Neural crest cell (in vitro differentiated cells): Measurements from ENCODE around the gene GPR65. TPM values are rescaled to one million over a fixed set of nuclear protein-coding genes. Genes with fewer than 3 reads are reported as not detected.

ENCODE experiments used
- DNase-seq: peaks from one replicate; pipeline ENCODE4 v3.0.0; 2021; ENCODE audit warnings: low read depth, mixed read lengths, low spot score
- H3K27ac Mint-ChIP-seq: one replicate; pipeline ENCODE4 v1.8.0; 2021; ENCODE audit warnings: mild to moderate bottlenecking, mixed read lengths; ENCODE audit not compliant: unreplicated experiment
- H3K27me3 Mint-ChIP-seq: 2 replicates; pipeline ENCODE4 v1.8.0; 2021; ENCODE audit warnings: low read depth, mild to moderate bottlenecking, mixed read lengths
- H3K36me3 Mint-ChIP-seq: 2 replicates; pipeline ENCODE4 v1.8.0; 2021; ENCODE audit warnings: low read depth, mild to moderate bottlenecking, mixed read lengths
- H3K4me1 Mint-ChIP-seq: 2 replicates; pipeline ENCODE4 v1.8.0; 2021; ENCODE audit warnings: mixed read lengths
- H3K4me3 Mint-ChIP-seq: one replicate; pipeline ENCODE4 v1.8.0; 2021; ENCODE audit warnings: mild to moderate bottlenecking, mixed read lengths
- H3K9me3 Mint-ChIP-seq: 2 replicates; pipeline ENCODE4 v1.8.0; 2021; ENCODE audit warnings: mixed read lengths
- total RNA-seq: library from RNA; stranded (reverse); gene quantifications from 2 replicates; pipeline ENCODE4 v1.2.1, GENCODE V29; 2021
- TF ChIP-seq, protein P1 (sequence below): fragments of 200-600 bp; sonication (generic); conservative IDR thresholded peaks from 2 replicates; pipeline ENCODE4 v1.5.0; 2021; ENCODE audit warnings: antibody characterized with exemption, mild to moderate bottlenecking

GPR65 gene
- total RNA-seq, 1 donor from 2014 or later, result not detected

- no peak overlapping the region for H3K27ac Mint-ChIP-seq
- peaks cover 3% of the 10 kb centered on the region for H3K9me3 Mint-ChIP-seq
- H3K27me3 Mint-ChIP-seq, result no peaks in the 10 kb centered on the region
- H3K4me1 Mint-ChIP-seq, result peaks cover 22% of the 10 kb centered on the region
- TF ChIP-seq, protein P1, sequence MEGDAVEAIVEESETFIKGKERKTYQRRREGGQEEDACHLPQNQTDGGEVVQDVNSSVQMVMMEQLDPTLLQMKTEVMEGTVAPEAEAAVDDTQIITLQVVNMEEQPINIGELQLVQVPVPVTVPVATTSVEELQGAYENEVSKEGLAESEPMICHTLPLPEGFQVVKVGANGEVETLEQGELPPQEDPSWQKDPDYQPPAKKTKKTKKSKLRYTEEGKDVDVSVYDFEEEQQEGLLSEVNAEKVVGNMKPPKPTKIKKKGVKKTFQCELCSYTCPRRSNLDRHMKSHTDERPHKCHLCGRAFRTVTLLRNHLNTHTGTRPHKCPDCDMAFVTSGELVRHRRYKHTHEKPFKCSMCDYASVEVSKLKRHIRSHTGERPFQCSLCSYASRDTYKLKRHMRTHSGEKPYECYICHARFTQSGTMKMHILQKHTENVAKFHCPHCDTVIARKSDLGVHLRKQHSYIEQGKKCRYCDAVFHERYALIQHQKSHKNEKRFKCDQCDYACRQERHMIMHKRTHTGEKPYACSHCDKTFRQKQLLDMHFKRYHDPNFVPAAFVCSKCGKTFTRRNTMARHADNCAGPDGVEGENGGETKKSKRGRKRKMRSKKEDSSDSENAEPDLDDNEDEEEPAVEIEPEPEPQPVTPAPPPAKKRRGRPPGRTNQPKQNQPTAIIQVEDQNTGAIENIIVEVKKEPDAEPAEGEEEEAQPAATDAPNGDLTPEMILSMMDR, result no peak
- no peaks in the 10 kb centered on the region for H3K36me3 Mint-ChIP-seq
- H3K4me3 Mint-ChIP-seq, result peak overlapping the region; percentile 11
- no peak for DNase-seq
These were observed 15.0 kb upstream of the GPR65 start for GRCh38 chr14:87989956-87990299.

DNA sequence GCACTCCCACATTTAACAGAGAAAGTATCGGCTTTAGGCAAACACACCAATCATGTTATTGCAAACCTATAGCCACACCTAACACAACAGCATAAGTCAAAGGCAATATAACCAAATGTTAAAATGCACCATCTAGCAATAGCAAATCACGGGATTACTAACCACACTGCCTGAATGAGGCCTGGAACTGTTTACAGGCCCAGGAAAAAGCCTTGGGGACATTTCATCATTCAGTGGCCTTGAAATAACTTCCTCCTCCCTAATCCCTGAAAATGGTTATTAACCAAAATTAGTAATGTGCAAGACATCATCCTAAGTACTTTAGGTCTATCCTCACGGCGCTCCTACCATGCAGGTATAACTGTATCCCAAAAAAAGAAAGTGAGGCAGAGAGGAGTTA lies 14.3 kb upstream of the GPR65 start:
- TF ChIP-seq, protein P1, result no peak
- Mint-ChIP-seq H3K27me3 (no peaks in the 10 kb centered on the region), H3K27ac (no peak overlapping the region)

DNA sequence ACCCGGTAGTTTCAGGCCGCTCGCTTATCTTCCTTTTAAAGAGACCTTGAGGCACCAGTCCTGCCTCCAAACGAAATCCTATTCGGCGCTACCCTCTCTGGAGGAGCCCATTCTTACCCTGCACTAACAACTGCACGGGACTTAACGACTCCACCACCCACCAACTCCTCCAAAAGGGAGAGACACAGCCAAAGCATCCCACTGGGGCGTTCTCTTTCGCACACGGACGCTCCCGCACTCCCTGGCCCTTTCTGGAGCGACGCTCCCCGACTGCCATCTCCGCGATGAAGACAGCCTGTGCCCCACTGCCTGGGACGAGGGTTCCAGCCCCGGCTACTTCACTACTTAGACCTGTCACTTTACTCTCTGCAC lies 12.6 kb upstream of the GPR65 start:
- Mint-ChIP-seq H3K27me3 (no peaks in the 10 kb centered on the region), H3K4me3 (peak overlapping the region; percentile 89), H3K27ac (peak overlapping the region; percentile 63), H3K36me3 (no peaks in the 10 kb centered on the region), H3K9me3 (peaks cover 3% of the 10 kb centered on the region), H3K4me1 (peaks cover 35% of the 10 kb centered on the region)
- no peak for DNase-seq
- TF ChIP-seq, protein P1, result no peak

More for the DNA sequence above, 14.3 kb upstream of the GPR65 start:
- Mint-ChIP-seq H3K9me3 (peaks cover 3% of the 10 kb centered on the region), H3K4me1 (peaks cover 30% of the 10 kb centered on the region), H3K36me3 (no peaks in the 10 kb centered on the region), H3K4me3 (peak overlapping the region; percentile 9)
- DNase-seq, result no peak

DNA sequence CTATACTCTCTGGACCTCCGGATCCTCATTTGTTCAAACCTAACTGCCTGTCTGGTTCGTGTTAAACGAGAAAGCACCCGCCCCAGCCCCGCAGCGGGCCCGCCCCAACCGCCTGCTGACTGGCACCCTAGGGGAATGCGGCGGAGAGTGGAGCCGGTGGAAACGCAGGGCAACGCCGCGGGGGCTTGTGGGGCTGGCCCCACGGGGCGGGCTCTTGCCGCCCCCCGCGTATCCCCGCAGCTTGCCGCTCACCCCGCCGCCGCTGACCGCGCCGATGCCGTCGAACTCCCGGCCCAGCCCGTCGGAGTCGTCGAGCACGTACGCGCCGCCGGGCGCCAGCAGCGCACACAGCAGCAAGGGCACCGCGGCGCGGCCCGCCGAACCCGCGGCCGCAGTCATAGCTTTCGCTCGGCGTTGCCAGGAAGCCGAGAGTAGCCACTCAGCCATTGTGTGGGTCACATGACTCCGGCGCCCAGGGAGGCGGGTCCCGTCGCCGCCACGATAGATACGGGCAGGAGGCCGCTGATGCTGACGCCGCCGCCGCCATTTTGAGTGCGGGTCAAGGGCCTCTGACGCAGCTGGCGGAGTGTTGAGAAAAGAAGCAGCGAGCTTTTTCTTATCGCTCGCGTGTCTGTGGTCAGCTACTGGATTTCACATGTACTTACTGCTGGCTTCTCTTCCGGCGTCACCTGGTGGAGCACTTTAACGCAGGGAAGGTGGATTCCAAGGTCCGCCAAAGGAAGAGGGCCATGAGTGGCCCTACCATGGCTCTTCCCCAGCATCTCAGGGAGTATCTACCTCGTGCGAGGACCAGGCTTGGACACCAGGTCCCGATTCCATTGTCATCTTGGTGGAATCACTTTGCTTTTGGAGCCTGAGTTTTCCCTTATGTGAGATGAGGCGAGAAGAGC lies 12.0 kb upstream of the GPR65 start, which contains the start of gene GALC:
Gene GALC (minus strand): TSS at position 465 of the 911 bp plus-strand sequence. CDS start 18 bp downstream, at position 447.
- DNase-seq, result peak; percentile 85
- no peaks in the 10 kb centered on the region for H3K27me3 Mint-ChIP-seq
- H3K4me3 Mint-ChIP-seq, result peak within 1 kb of the TSS; percentile 89
- H3K9me3 Mint-ChIP-seq, result peaks cover 3% of the 10 kb centered on the region
- peak within 1 kb of the TSS; percentile 98 for H3K27ac Mint-ChIP-seq
- H3K36me3 Mint-ChIP-seq, result no peaks in the 10 kb centered on the region
- TF ChIP-seq, protein P1, result no peak
- H3K4me1 Mint-ChIP-seq, result peaks cover 35% of the 10 kb centered on the region

- Mint-ChIP-seq H3K27ac (no peak overlapping the region), H3K4me3 (peak overlapping the region; percentile 87), H3K4me1 (peaks cover 35% of the 10 kb centered on the region), H3K27me3 (no peaks in the 10 kb centered on the region), H3K9me3 (peaks cover 3% of the 10 kb centered on the region), H3K36me3 (no peaks in the 10 kb centered on the region)
- DNase-seq, result no peak
- TF ChIP-seq, protein P1, result no peak
These were observed 10.0 kb upstream of the GPR65 start for GRCh38 chr14:87994974-87995373.
